ENCODE data around the gene RECQL5.
A peak's percentile ranks its signal among the peaks of the same experiment; 100 is the strongest.

The RECQL5 gene

DNA sequence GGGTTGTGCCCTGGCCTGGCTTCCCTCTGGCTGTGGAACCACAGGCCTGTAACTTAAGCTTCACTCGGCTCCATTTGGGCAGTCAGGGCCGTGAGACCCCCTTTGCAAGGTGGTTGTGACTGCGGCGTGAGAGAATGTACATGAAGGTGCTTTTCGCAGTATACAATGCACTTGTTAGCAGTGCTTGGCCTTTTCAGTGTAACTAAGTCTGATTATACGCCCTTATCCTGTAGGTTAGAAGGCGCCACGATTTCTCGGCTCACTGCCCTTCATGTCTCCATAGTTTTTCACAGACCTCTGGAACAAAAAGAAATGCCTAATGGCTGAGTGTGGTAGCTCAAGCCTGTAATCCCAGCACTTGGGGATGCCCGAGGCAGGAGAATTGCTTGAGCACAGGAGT is 13.5 kb upstream of the RECQL5 start:
- TF ChIP-seq, protein P1, sequence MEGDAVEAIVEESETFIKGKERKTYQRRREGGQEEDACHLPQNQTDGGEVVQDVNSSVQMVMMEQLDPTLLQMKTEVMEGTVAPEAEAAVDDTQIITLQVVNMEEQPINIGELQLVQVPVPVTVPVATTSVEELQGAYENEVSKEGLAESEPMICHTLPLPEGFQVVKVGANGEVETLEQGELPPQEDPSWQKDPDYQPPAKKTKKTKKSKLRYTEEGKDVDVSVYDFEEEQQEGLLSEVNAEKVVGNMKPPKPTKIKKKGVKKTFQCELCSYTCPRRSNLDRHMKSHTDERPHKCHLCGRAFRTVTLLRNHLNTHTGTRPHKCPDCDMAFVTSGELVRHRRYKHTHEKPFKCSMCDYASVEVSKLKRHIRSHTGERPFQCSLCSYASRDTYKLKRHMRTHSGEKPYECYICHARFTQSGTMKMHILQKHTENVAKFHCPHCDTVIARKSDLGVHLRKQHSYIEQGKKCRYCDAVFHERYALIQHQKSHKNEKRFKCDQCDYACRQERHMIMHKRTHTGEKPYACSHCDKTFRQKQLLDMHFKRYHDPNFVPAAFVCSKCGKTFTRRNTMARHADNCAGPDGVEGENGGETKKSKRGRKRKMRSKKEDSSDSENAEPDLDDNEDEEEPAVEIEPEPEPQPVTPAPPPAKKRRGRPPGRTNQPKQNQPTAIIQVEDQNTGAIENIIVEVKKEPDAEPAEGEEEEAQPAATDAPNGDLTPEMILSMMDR (IDR thresholded peaks at IDR 0.05; ENCODE audit: low read depth, low read length): no peak
- no peak for TF ChIP-seq EZH2phosphoT487 (IDR thresholded peaks at IDR 0.05; ENCODE audit: low read depth)
- H3K27me3 ChIP-seq (ENCODE audit: low read depth, low read length): no peaks in the 10 kb centered on the region
- H2AFZ ChIP-seq (ENCODE audit: low read depth, low read length): no peak overlapping the region
- no peaks in the 10 kb centered on the region for H4K20me1 ChIP-seq (ENCODE audit: insufficient read depth, low read length)
- H3K9ac ChIP-seq (ENCODE audit: low read length): no peak overlapping the region
- no peaks in the 10 kb centered on the region for H3K9me3 ChIP-seq (ENCODE audit: insufficient read depth, low read length)
- peaks cover 62% of the 10 kb centered on the region for H3K4me1 ChIP-seq (ENCODE audit: low read length)
- H3K4me3 ChIP-seq (ENCODE audit: low read length): no peak overlapping the region
- H3K79me2 ChIP-seq (ENCODE audit: low read length): peaks cover 87% of the 10 kb centered on the region
- H3K4me2 ChIP-seq (ENCODE audit: low read length): no peak overlapping the region
- H3K36me3 ChIP-seq (replicated peaks; ENCODE audit: low read depth, low read length): peaks cover 46% of the 10 kb centered on the region
- H3K27ac ChIP-seq (ENCODE audit: low read length): peak overlapping the region; percentile 15; the same call in 1 of the 2 replicates

DNA sequence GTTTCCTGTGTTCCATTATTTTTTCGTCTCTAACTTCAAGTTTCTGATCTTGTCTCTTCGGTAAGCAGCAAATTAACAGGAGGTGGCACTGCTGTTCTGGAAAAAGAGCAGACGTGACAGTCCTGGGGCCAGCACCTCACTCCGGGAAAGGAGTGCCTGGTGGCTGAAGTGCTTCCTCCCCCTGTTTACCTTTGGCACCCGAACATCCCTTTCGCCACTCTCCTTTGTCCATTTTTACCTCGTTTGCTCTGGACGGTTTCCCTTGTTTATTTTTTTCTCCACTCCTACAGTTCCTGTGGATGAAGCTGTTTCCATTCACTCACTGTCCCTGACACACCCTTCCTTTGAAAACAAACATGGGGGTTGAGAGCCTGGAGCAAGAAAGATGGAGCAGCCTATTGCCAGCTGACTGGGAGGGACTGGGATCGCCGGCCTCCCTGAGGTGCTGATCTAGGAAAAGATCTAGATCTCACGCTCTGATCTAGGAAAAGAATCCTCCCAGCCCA is 12.8 kb upstream of the RECQL5 start:
- Histone ChIP-seq H2AFZ (ENCODE audit: low read depth, low read length) (no peak overlapping the region), H3K27ac (ENCODE audit: low read length) (peak overlapping the region; percentile 65), H3K4me3 (ENCODE audit: low read length) (no peak overlapping the region), H3K9ac (ENCODE audit: low read length) (peak overlapping the region; percentile 41; the same call in 1 of the 2 replicates), H3K4me2 (ENCODE audit: low read length) (peak overlapping the region; percentile 18; the same call in 1 of the 2 replicates), H3K27me3 (ENCODE audit: low read depth, low read length) (no peaks in the 10 kb centered on the region), H3K36me3 (replicated peaks; ENCODE audit: low read depth, low read length) (peaks cover 39% of the 10 kb centered on the region), H3K79me2 (ENCODE audit: low read length) (peaks cover 85% of the 10 kb centered on the region), H3K9me3 (ENCODE audit: insufficient read depth, low read length) (no peaks in the 10 kb centered on the region), H3K4me1 (ENCODE audit: low read length) (peaks cover 61% of the 10 kb centered on the region), H4K20me1 (ENCODE audit: insufficient read depth, low read length) (no peaks in the 10 kb centered on the region)
- TF ChIP-seq EZH2phosphoT487 (IDR thresholded peaks at IDR 0.05; ENCODE audit: low read depth): no peak
- TF ChIP-seq, protein P1 (IDR thresholded peaks at IDR 0.05; ENCODE audit: low read depth, low read length): peak; percentile 25; the same call in 1 of the 2 replicates

DNA sequence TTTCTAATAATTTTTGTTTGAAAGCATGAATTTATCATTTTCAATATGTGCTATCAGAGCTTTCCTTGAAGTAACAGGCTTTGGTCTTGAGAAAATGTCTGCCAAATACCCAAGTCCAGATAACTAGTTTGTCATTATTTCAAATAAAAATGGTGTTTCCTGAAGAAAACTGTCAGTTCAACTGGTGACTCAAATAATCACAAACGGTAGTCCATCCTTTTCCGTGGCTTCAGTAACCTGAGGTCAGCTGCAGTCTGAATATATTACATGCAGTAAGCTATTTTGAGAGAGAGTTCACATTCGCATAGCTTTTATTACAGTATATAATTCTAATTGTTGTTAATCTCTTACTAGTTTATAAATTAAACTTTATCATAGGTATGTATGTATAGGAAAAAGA is 9.5 kb upstream of the RECQL5 start:
- peak overlapping the region; percentile 4; the same call in 1 of the 2 replicates for H3K4me2 ChIP-seq (ENCODE audit: low read length)
- H3K27ac ChIP-seq (ENCODE audit: low read length): peak overlapping the region; percentile 93
- TF ChIP-seq, protein P1 (IDR thresholded peaks at IDR 0.05; ENCODE audit: low read depth, low read length): no peak
- TF ChIP-seq EZH2phosphoT487 (IDR thresholded peaks at IDR 0.05; ENCODE audit: low read depth): no peak
- H3K4me3 ChIP-seq (ENCODE audit: low read length): no peak overlapping the region
- no peak overlapping the region for H3K9ac ChIP-seq (ENCODE audit: low read length)
- H4K20me1 ChIP-seq (ENCODE audit: insufficient read depth, low read length): no peaks in the 10 kb centered on the region
- H3K4me1 ChIP-seq (ENCODE audit: low read length): peaks cover 53% of the 10 kb centered on the region
- H3K9me3 ChIP-seq (ENCODE audit: insufficient read depth, low read length): no peaks in the 10 kb centered on the region
- peaks cover 54% of the 10 kb centered on the region for H3K36me3 ChIP-seq (replicated peaks; ENCODE audit: low read depth, low read length)
- H2AFZ ChIP-seq (ENCODE audit: low read depth, low read length): no peak overlapping the region
- no peaks in the 10 kb centered on the region for H3K27me3 ChIP-seq (ENCODE audit: low read depth, low read length)
- H3K79me2 ChIP-seq (ENCODE audit: low read length): peaks cover 82% of the 10 kb centered on the region

DNA sequence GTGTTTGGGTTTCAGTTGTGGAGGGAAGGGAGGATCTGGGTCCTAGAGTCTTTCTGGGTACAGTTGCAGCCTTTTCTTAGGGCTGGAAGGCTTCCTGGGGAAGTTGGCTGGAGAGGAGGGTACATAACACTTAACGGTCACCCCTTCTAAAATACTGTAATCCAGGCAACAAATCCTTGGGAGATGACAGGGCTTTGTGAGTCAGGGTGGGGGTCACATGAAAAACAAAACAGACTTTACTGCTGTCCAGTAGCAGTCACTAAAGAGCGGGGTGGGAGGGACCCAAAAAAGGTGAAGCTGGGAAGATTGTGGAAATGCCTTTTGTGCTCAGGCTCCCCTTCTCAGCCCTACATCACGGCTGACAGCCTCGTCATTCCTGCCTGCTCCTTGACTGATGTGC is 6.5 kb upstream of the RECQL5 start:
- Histone ChIP-seq H3K4me3 (ENCODE audit: low read length) (no peak overlapping the region), H3K36me3 (replicated peaks; ENCODE audit: low read depth, low read length) (peaks cover 50% of the 10 kb centered on the region), H3K27ac (ENCODE audit: low read length) (peak overlapping the region; percentile 43), H4K20me1 (ENCODE audit: insufficient read depth, low read length) (no peaks in the 10 kb centered on the region), H2AFZ (ENCODE audit: low read depth, low read length) (no peak overlapping the region), H3K27me3 (ENCODE audit: low read depth, low read length) (no peaks in the 10 kb centered on the region), H3K9me3 (ENCODE audit: insufficient read depth, low read length) (no peaks in the 10 kb centered on the region), H3K9ac (ENCODE audit: low read length) (no peak overlapping the region), H3K4me2 (ENCODE audit: low read length) (no peak overlapping the region), H3K79me2 (ENCODE audit: low read length) (peaks cover 84% of the 10 kb centered on the region), H3K4me1 (ENCODE audit: low read length) (peaks cover 41% of the 10 kb centered on the region)
- TF ChIP-seq, protein P1 (IDR thresholded peaks at IDR 0.05; ENCODE audit: low read depth, low read length): no peak
- TF ChIP-seq EZH2phosphoT487 (IDR thresholded peaks at IDR 0.05; ENCODE audit: low read depth): no peak
